Measurements from ENCODE around the gene METTL16. TPM values are rescaled to one million over a fixed set of nuclear protein-coding genes. Genes with fewer than 3 reads are reported as not detected.
"Not testable (repeated sequence)": the region's sequence is repeated elsewhere in the genome, so short reads cannot be mapped to it uniquely, and the experiment has no call there.

Gene METTL16
- total RNA-seq, 2 donors from 2014 or later: 12.9 to 24.1 TPM

DNA sequence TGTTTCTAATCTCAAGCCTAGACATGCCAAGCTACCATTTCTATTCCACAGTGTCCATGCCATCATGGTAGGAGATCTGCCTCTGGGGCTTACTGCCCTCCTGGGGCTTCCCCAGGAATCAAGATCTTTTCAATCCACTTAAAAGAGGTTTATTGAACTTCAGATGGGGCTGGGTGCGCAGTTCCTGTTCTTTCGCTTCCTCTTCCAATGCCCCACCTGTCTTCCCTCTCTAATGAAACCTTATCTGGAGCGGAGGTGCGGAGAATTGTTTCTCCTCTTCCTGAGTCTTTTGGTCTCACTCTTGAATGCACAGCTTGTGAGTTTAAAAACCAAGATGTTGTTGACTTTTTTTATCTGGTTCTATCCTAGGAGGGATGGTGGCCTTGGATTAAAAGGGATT, 30.4 kb upstream of the METTL16 start:
- H3K4me1 ChIP-seq: peaks cover 7% of the 10 kb centered on the region
- intact Hi-C loops (cut with DNase I): no loop called here
- no peak overlapping the region for H3K4me3 ChIP-seq
- ATAC-seq: no peak
- DNase-seq: no peak
- WGBS, 2 donors: 86 to 93% methylated on average over 4 of the region's 4 CpGs
- no peaks in the 10 kb centered on the region for H3K27me3 ChIP-seq
- H3K27ac ChIP-seq: no peak overlapping the region
- no peaks in the 10 kb centered on the region for H3K36me3 ChIP-seq (replicated peaks in 1 of 2; ENCODE audit: insufficient read depth in 1 of 2, low read depth in 2 of 2)
- TF ChIP-seq POLR2A (IDR thresholded peaks at IDR 0.05): no peak
- TF ChIP-seq, protein P1, sequence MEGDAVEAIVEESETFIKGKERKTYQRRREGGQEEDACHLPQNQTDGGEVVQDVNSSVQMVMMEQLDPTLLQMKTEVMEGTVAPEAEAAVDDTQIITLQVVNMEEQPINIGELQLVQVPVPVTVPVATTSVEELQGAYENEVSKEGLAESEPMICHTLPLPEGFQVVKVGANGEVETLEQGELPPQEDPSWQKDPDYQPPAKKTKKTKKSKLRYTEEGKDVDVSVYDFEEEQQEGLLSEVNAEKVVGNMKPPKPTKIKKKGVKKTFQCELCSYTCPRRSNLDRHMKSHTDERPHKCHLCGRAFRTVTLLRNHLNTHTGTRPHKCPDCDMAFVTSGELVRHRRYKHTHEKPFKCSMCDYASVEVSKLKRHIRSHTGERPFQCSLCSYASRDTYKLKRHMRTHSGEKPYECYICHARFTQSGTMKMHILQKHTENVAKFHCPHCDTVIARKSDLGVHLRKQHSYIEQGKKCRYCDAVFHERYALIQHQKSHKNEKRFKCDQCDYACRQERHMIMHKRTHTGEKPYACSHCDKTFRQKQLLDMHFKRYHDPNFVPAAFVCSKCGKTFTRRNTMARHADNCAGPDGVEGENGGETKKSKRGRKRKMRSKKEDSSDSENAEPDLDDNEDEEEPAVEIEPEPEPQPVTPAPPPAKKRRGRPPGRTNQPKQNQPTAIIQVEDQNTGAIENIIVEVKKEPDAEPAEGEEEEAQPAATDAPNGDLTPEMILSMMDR (IDR thresholded peaks at IDR 0.05): no peak
- no peaks in the 10 kb centered on the region for H3K9me3 ChIP-seq

DNA sequence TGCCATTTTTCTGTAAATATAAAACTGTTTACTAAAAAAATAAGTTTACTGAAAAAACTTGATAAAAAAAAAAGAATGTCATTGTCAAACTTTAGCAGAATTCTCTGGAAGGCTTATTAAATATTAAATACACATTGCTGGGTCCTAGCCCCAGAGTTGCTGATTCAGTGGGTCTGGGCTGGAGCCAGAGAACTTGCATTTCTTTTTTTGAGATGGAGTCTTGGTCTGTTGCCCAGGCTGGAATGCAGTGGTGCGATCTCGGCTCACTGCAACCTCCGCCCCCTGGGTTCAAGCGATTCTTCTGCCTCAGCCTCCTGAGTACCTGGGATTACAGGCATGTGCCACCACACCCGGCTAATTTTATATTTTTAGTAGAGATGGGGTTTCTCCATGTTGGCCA, 25.9 kb upstream of the METTL16 start:
- H3K4me3 ChIP-seq; H3K9me3 ChIP-seq; intact Hi-C loops (cut with DNase I); DNase-seq; H3K27me3 ChIP-seq; H3K4me1 ChIP-seq; ATAC-seq; H3K36me3 ChIP-seq (replicated peaks in 1 of 2; ENCODE audit: insufficient read depth in 1 of 2, low read depth in 2 of 2); H3K27ac ChIP-seq: not testable (repeated sequence)
- 58 to 85% methylated on average over 5 of the region's 5 CpGs for WGBS, 2 donors

DNA sequence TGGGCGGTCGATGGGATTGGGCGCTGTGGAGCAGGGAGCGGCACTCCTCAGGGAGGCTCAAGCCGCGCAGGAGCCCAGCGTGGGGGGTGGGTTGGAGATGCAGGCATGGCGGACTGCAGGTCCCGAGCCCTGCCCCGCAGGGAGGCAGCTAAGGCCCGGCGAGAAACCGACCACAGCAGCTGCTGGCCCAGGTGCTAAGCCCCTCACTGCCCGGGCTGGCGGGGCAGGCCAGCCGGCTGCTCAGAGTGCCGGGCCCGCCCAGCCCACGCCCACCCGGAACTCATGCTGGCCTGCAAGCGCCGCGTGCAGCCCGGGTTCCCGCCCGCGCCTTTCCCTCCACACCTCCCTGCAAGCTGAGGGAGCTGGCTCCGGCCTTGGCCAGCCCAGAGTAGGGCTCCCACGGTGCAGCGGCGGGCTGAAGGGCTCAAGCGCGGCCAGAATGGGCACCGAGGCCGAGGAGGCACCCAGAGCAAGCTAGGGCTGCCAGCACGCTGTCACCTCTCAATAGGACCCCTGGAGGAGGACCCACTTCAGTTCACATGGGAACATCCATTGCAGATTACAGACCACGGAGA, 20.5 kb upstream of the METTL16 start:
- H3K36me3 ChIP-seq (replicated peaks in 1 of 2; ENCODE audit: insufficient read depth in 1 of 2, low read depth in 2 of 2): no peaks in the 10 kb centered on the region
- no peak for ATAC-seq
- no peaks in the 10 kb centered on the region for H3K9me3 ChIP-seq
- no peaks in the 10 kb centered on the region for H3K4me1 ChIP-seq
- intact Hi-C loops (cut with DNase I): no loop called here
- H3K27ac ChIP-seq: no peak overlapping the region
- 98% methylated on average over 9 to 32 of the region's 37 CpGs for WGBS, 2 donors
- no peak overlapping the region for H3K4me3 ChIP-seq
- DNase-seq: no peak
- no peak for TF ChIP-seq POLR2A (IDR thresholded peaks at IDR 0.05)
- TF ChIP-seq, protein P1 (IDR thresholded peaks at IDR 0.05): no peak
- H3K27me3 ChIP-seq: no peaks in the 10 kb centered on the region

DNA sequence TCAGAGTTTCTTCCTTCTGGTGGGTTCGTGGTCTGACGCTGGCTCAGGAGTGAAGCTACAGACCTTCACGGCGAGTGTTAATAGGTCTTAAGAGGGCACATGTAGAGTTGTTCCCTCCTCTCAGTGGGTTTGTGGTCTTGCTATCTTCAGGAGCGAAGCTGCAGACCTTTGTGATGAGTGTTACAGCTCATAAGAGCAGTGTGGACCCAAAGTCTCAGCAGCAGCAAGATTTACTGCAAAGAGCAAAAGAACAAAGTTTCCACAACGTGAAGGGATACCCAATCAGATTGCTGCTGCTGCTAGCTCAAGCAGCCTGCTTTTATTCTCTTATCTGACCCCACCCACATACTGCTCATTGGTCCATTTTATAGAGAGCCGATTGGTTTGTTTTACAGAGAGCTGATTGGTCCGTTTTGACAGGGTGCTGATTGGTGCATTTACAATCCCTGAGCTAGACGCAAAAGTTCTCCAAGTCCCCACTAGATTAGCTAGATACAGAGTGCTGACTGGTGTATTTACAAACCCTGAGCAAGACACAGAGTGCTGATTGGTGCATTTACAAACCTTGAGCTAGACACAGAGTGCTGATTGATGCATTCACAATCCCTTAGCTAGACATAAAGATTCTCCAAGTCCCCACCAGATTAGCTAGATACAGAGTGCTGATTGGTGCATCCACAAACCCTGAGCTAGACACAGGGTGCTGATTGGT, 19.7 kb upstream of the METTL16 start:
- ATAC-seq; DNase-seq; H3K9me3 ChIP-seq; intact Hi-C loops (cut with DNase I); H3K4me1 ChIP-seq; H3K27me3 ChIP-seq; H3K27ac ChIP-seq; H3K36me3 ChIP-seq (replicated peaks in 1 of 2; ENCODE audit: insufficient read depth in 1 of 2, low read depth in 2 of 2); H3K4me3 ChIP-seq: not testable (repeated sequence)
- WGBS, 2 donors: 72 to 82% methylated on average over 9 of the region's 9 CpGs

DNA sequence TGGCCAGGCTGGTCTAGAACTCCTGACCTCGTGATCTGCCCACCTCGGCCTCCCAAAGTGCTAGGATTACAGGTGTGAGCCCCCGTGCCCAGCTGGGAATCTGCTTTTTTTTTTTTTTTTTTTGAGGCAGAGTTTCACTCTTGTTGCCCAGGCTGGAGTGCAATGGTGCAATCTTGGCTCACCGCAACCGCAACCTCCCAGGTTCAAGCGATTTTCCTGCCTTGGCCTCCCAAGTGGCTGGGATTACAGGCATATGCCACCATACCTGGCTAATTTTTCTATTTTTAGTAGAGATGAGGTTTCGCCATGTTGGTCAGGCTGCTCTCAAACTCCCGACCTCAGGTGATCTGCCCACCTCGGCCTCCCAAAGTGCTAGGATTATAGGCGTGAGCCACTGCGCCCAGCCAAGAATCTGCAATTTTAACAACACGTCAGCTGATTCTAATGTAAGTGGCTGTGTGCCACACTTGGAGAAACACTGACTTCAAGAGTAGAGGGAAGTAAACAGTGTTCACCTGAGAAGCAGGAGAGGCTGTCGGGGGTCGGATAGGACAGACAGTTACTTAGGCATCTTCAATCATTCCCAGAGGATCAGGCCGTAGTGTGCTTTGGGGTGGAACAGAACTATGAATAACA, 10.2 kb upstream of the METTL16 start:
- intact Hi-C loops (cut with DNase I); H3K4me3 ChIP-seq; H3K36me3 ChIP-seq (replicated peaks in 1 of 2; ENCODE audit: insufficient read depth in 1 of 2, low read depth in 2 of 2); H3K4me1 ChIP-seq; H3K9me3 ChIP-seq; H3K27ac ChIP-seq; DNase-seq; ATAC-seq; H3K27me3 ChIP-seq: not testable (repeated sequence)
- WGBS, 2 donors: 90 to 92% methylated on average over 12 to 15 of the region's 15 CpGs

DNA sequence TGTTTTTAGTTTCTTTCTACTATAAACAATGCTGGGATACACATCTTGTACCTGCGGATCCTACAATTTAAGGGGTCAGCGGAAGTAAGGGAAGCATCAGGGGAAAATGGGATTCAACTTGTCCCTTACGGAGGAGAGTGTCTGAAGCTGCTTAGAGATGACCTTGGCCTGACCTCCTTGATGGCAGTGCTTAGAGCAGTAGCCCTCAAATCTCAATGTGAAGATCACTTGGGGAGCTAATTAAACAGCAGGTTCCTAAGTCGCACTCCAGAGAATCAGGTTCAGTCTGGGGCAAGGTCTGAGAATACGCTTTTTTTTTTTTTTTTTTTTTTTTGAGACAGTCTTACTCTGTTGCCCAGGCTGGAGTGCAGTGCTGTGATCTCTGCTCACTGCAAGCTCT, 9.6 kb upstream of the METTL16 start:
- Histone ChIP-seq H3K36me3 (replicated peaks in 1 of 2; ENCODE audit: insufficient read depth in 1 of 2, low read depth in 2 of 2) (no peaks in the 10 kb centered on the region), H3K27me3 (no peaks in the 10 kb centered on the region), H3K27ac (no peak overlapping the region), H3K4me3 (no peak overlapping the region), H3K9me3 (no peaks in the 10 kb centered on the region), H3K4me1 (no peaks in the 10 kb centered on the region)
- no peak for DNase-seq
- no peak for ATAC-seq
- 86 to 87% methylated on average over 5 of the region's 5 CpGs for WGBS, 2 donors
- no peak for TF ChIP-seq POLR2A (IDR thresholded peaks at IDR 0.05)
- TF ChIP-seq, protein P1 (IDR thresholded peaks at IDR 0.05): no peak
- intact Hi-C loops (cut with DNase I): no loop called here
